Chondrocyte (in vitro differentiated cells): ENCODE data around the gene MANSC1. TPM values are rescaled to one million over a fixed set of nuclear protein-coding genes. Genes with fewer than 3 reads are reported as not detected.

Experiments
- DNase-seq: peaks from one replicate; pipeline ENCODE4 v3.0.0; 2021; ENCODE audit warnings: mixed read lengths, low spot score
- H3K27ac Mint-ChIP-seq: one replicate; pipeline ENCODE4 v1.8.0; 2021; ENCODE audit warnings: mild to moderate bottlenecking, moderate library complexity, mixed read lengths; ENCODE audit not compliant: unreplicated experiment
- H3K27me3 Mint-ChIP-seq: 2 replicates; pipeline ENCODE4 v1.8.0; 2021; ENCODE audit warnings: low read depth, mixed read lengths
- H3K36me3 Mint-ChIP-seq: 2 replicates; pipeline ENCODE4 v1.8.0; 2021; ENCODE audit warnings: low read depth, mixed read lengths
- H3K4me1 Mint-ChIP-seq: 2 replicates; pipeline ENCODE4 v1.8.0; 2021; ENCODE audit warnings: low read depth, mild to moderate bottlenecking, mixed read lengths
- H3K4me3 Mint-ChIP-seq: one replicate; pipeline ENCODE4 v1.8.0; 2021; ENCODE audit warnings: mild to moderate bottlenecking, moderate library complexity, mixed read lengths; ENCODE audit not compliant: unreplicated experiment
- H3K9me3 Mint-ChIP-seq: 2 replicates; pipeline ENCODE4 v1.8.0; 2021; ENCODE audit warnings: low read depth, mixed read lengths
- total RNA-seq: library from RNA; stranded (reverse); gene quantifications from 3 replicates; pipeline ENCODE4 v1.2.1, GENCODE V29; 2021
- TF ChIP-seq, protein P1 (sequence below): fragments of 200-600 bp; sonication (generic); IDR thresholded peaks from 2 replicates; pipeline ENCODE4 v1.5.0; 2021; ENCODE audit warnings: antibody characterized with exemption, mild to moderate bottlenecking, moderate library complexity

The MANSC1 gene
- total RNA-seq, 1 donor from 2014 or later, result 12.0 TPM

DNA sequence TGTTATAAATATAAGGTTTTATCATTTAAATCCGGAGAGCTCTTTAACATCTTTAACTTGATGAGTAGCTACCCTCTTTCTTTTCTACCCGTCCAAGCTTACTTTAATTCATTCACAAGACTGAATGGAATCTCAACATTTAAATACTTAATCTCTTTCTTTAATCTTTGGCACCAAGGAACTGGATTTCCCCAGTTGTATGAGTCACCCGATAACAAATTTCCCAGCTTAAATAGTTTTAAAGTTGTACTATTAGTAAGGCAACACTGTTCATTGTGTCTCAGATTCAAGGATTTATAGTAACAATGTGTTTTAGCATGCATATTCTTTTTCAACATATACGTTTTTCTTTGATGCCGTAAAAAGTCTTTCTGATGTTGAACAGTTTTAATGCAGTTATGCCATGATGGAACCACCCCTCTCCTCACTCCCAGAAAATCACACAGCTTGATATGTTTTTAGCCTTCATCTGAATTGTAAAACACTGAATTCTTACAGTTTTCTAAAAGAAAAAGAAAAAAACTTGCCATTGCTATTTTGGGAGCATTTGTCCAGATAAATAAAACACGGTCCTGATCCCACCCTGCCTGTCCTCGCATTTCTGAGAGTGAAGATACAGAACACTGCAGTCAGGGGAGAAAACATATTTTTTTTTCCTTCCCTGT lies 67.1 kb downstream of the MANSC1 start:
- no peak for DNase-seq
- TF ChIP-seq, protein P1, sequence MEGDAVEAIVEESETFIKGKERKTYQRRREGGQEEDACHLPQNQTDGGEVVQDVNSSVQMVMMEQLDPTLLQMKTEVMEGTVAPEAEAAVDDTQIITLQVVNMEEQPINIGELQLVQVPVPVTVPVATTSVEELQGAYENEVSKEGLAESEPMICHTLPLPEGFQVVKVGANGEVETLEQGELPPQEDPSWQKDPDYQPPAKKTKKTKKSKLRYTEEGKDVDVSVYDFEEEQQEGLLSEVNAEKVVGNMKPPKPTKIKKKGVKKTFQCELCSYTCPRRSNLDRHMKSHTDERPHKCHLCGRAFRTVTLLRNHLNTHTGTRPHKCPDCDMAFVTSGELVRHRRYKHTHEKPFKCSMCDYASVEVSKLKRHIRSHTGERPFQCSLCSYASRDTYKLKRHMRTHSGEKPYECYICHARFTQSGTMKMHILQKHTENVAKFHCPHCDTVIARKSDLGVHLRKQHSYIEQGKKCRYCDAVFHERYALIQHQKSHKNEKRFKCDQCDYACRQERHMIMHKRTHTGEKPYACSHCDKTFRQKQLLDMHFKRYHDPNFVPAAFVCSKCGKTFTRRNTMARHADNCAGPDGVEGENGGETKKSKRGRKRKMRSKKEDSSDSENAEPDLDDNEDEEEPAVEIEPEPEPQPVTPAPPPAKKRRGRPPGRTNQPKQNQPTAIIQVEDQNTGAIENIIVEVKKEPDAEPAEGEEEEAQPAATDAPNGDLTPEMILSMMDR, result no peak
- Mint-ChIP-seq H3K27me3 (no peaks in the 10 kb centered on the region), H3K4me3 (no peak overlapping the region), H3K4me1 (peaks cover 15% of the 10 kb centered on the region), H3K27ac (peak overlapping the region; percentile 49), H3K9me3 (peaks cover 1% of the 10 kb centered on the region), H3K36me3 (no peaks in the 10 kb centered on the region)

DNA sequence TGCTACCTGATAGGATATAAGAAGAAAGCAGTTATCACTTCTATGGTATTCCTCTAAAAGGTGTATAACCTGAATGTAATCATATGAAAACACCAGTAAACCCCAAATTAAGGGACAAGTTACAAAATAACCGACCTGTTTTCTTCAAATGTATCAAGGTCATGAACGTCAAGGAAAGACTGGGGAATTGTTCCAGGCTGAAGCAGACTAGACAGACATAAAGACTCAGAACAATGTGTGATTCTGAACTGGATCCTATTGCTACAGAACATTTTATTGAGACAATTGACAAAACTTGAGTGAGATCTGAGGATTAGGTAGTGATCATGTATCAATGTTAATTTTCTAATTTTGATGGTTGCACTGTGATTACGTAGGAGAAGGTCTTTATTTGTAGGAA lies 67.8 kb downstream of the MANSC1 start:
- no peak for DNase-seq
- no peak overlapping the region for H3K27ac Mint-ChIP-seq
- H3K9me3 Mint-ChIP-seq, result peaks cover 6% of the 10 kb centered on the region
- TF ChIP-seq, protein P1, result no peak
- H3K4me3 Mint-ChIP-seq, result no peak overlapping the region
- no peaks in the 10 kb centered on the region for H3K27me3 Mint-ChIP-seq
- peaks cover 15% of the 10 kb centered on the region for H3K4me1 Mint-ChIP-seq
- H3K36me3 Mint-ChIP-seq, result peaks cover 1% of the 10 kb centered on the region

DNA sequence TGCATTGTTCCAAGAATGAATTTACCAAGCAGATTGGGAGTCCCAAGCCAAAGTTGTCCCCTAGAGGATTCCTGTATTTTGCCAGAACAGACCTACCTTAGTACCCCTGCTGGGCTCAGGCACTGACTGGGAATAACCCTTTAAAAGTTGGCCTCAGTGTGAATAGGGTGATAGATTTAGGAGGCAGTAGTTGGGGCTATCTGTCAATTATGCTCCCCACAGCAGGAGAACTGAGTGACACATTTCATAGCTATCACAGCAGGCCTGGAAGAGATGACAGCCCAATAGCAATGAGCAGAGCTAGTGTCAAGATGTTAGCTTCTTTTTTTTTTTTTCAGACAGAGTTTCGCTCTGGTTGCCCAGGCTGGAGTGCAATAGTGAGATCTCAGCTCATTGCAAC lies 68.9 kb downstream of the MANSC1 start:
- Mint-ChIP-seq H3K27ac (no peak overlapping the region), H3K9me3 (peaks cover 14% of the 10 kb centered on the region), H3K4me1 (peaks cover 15% of the 10 kb centered on the region), H3K27me3 (no peaks in the 10 kb centered on the region), H3K36me3 (peaks cover 3% of the 10 kb centered on the region), H3K4me3 (no peak overlapping the region)
- TF ChIP-seq, protein P1, result no peak
- DNase-seq, result no peak

DNA sequence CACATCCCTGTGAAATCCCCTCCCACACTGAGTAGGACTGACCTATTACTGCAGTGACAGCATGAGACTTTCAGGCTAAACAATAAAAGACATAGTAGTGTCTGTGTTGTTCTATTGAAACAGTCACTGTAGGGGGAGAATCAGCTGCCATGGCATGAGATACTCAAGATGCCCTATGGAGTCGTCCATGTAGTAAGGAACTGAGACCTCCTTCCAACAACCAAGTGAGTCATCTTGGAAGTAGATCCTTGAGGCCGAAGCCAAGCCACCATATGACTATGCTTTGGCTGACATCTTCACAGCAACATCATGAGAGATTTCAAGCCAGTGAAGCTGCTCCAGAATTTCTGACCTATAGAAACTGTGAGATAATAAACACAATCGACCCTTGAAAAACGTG lies 71.1 kb downstream of the MANSC1 start:
- Mint-ChIP-seq H3K4me3 (no peak overlapping the region), H3K36me3 (peaks cover 3% of the 10 kb centered on the region), H3K27me3 (no peaks in the 10 kb centered on the region), H3K9me3 (peaks cover 14% of the 10 kb centered on the region), H3K27ac (no peak overlapping the region), H3K4me1 (peaks cover 15% of the 10 kb centered on the region)
- no peak for DNase-seq
- TF ChIP-seq, protein P1, result no peak

Other genes with a start within 250 kb of the MANSC1 start
- 39.0 to 41.4 TPM (median 40.2 TPM) in 3 replicates for gene LRP6, start 83.2 kb downstream of the MANSC1 start, total RNA-seq
- 9.3 to 12.3 TPM (median 11.3 TPM) in 3 replicates for gene BORCS5, start 6.8 kb upstream of the MANSC1 start, total RNA-seq
- 9.7 to 13.7 TPM (median 11.4 TPM) in 3 replicates for gene DUSP16, start 212.6 kb upstream of the MANSC1 start, total RNA-seq